ENCODE data around the gene AQP6. TPM values are rescaled to one million over a fixed set of nuclear protein-coding genes. Genes with fewer than 3 reads are reported as not detected.

AQP6 gene
- total and polyA plus RNA-seq, 2 donors from 2014 or later, result 12.0 to 74.1 TPM

GRCh38 chr12:49990273-49990672 is 17.5 kb downstream of the AQP6 start:
- no peak overlapping the region for H3K4me3 ChIP-seq (ENCODE audit: low read length in 3 of 3)
- no peak for TF ChIP-seq CTCF (IDR thresholded peaks at IDR 0.05; ENCODE audit: borderline replicate concordance, extremely low read depth, insufficient read depth)
- H3K27ac ChIP-seq (ENCODE audit: low read depth in 2 of 2, low read length in 2 of 2), result no peak overlapping the region
- no peak for FAIRE-seq
- intact Hi-C loops (cut with DNase I), result no loop called here
- H3K36me3 ChIP-seq (ENCODE audit: control insufficient read depth in 2 of 3, insufficient read depth in 3 of 3, low read length in 3 of 3), result peaks cover 0 to 2% (median 0%) of the 10 kb centered on the region in 3 donors
- no peaks in the 10 kb centered on the region for H3K27me3 ChIP-seq (ENCODE audit: control insufficient read depth, insufficient read depth, low read length)
- H3K9me3 ChIP-seq (ENCODE audit: control insufficient read depth in 2 of 3, insufficient read depth in 1 of 3, low read length in 3 of 3), result no peaks in the 10 kb centered on the region
- no peak overlapping the region for H3K9ac ChIP-seq (ENCODE audit: low read length in 3 of 3)
- peaks cover 0 to 6% (median 5%) of the 10 kb centered on the region in 3 donors for H3K4me1 ChIP-seq (ENCODE audit: control insufficient read depth in 2 of 3, insufficient read depth in 2 of 3, low read depth in 1 of 3, low read length in 3 of 3)
- DNase-seq, result no peak

GRCh38 chr12:49998453-49998852 is 25.7 kb downstream of the AQP6 start:
- Histone ChIP-seq H3K27ac (ENCODE audit: low read depth in 2 of 2, low read length in 2 of 2) (no peak overlapping the region), H3K4me3 (ENCODE audit: low read length in 3 of 3) (no peak overlapping the region), H3K9ac (ENCODE audit: low read length in 3 of 3) (no peak overlapping the region), H3K9me3 (ENCODE audit: control insufficient read depth in 2 of 3, insufficient read depth in 1 of 3, low read length in 3 of 3) (no peaks in the 10 kb centered on the region), H3K36me3 (ENCODE audit: control insufficient read depth in 2 of 3, insufficient read depth in 3 of 3, low read length in 3 of 3) (peaks cover 0 to 2% (median 0%) of the 10 kb centered on the region in 3 donors), H3K27me3 (ENCODE audit: control insufficient read depth, insufficient read depth, low read length) (no peaks in the 10 kb centered on the region), H3K4me1 (ENCODE audit: control insufficient read depth in 2 of 3, insufficient read depth in 2 of 3, low read depth in 1 of 3, low read length in 3 of 3) (no peaks in the 10 kb centered on the region)
- intact Hi-C loops (cut with DNase I), result no loop called here
- no peak for FAIRE-seq
- TF ChIP-seq CTCF (IDR thresholded peaks at IDR 0.05; ENCODE audit: borderline replicate concordance, extremely low read depth, insufficient read depth), result no peak
- no peak for DNase-seq

GRCh38 chr12:50003595-50003994 is 30.8 kb downstream of the AQP6 start:
- H3K27ac ChIP-seq (ENCODE audit: low read depth in 2 of 2, low read length in 2 of 2), result no peak overlapping the region
- TF ChIP-seq CTCF (IDR thresholded peaks at IDR 0.05; ENCODE audit: borderline replicate concordance, extremely low read depth, insufficient read depth), result no peak
- H3K4me1 ChIP-seq (ENCODE audit: control insufficient read depth in 2 of 3, insufficient read depth in 2 of 3, low read depth in 1 of 3, low read length in 3 of 3), result no peaks in the 10 kb centered on the region
- H3K4me3 ChIP-seq (ENCODE audit: low read length in 3 of 3), result no peak overlapping the region
- H3K9me3 ChIP-seq (ENCODE audit: control insufficient read depth in 2 of 3, insufficient read depth in 1 of 3, low read length in 3 of 3), result no peaks in the 10 kb centered on the region
- FAIRE-seq, result no peak
- H3K9ac ChIP-seq (ENCODE audit: low read length in 3 of 3), result no peak overlapping the region
- no peaks in the 10 kb centered on the region for H3K27me3 ChIP-seq (ENCODE audit: control insufficient read depth, insufficient read depth, low read length)
- no peak for DNase-seq
- intact Hi-C loops (cut with DNase I), result no loop called here
- peaks cover 0 to 4% (median 0%) of the 10 kb centered on the region in 3 donors for H3K36me3 ChIP-seq (ENCODE audit: control insufficient read depth in 2 of 3, insufficient read depth in 3 of 3, low read length in 3 of 3)

DNA sequence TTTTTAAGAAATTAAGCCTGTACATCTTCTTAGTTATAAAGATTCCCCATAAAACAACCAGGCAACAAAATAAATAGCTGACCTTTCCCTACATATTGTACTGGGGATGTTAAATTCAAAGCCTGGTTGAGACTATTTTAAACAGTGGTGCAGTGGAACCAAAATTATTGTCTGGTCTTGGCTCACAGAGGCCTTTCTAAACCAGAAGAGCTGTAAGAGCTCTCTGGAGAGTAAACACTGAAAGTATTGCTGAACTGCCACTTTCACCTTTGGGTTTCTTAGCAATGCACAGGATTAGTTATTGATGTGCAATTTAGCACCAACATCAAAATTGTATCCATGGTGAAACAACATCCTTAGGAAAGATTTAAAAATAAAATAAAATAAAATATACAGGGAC is 31.9 kb downstream of the AQP6 start:
- intact Hi-C loops (cut with DNase I), result no loop called here
- no peak overlapping the region for H3K27ac ChIP-seq (ENCODE audit: low read depth in 2 of 2, low read length in 2 of 2)
- no peak for FAIRE-seq

More for the DNA sequence above, 31.9 kb downstream of the AQP6 start:
- no peak for DNase-seq
- no peak for TF ChIP-seq CTCF (IDR thresholded peaks at IDR 0.05; ENCODE audit: borderline replicate concordance, extremely low read depth, insufficient read depth)
- Histone ChIP-seq H3K9ac (ENCODE audit: low read length in 3 of 3) (no peak overlapping the region), H3K27me3 (ENCODE audit: control insufficient read depth, insufficient read depth, low read length) (no peaks in the 10 kb centered on the region), H3K4me1 (ENCODE audit: control insufficient read depth in 2 of 3, insufficient read depth in 2 of 3, low read depth in 1 of 3, low read length in 3 of 3) (no peaks in the 10 kb centered on the region), H3K4me3 (ENCODE audit: low read length in 3 of 3) (no peak overlapping the region), H3K36me3 (ENCODE audit: control insufficient read depth in 2 of 3, insufficient read depth in 3 of 3, low read length in 3 of 3) (peaks cover 0 to 2% (median 0%) of the 10 kb centered on the region in 3 donors), H3K9me3 (ENCODE audit: control insufficient read depth in 2 of 3, insufficient read depth in 1 of 3, low read length in 3 of 3) (no peaks in the 10 kb centered on the region)

Measured in kidney (tissue), 14 donors.